Esophagus squamous epithelium (tissue), 4 donors: ENCODE results near the gene RGS18.

Experiments used
- CTCF ChIP-seq, 6 experiments: fragments of 450-650 bp in 4 of 6; fragments of 200-600 bp in 2 of 6; sonication (generic) in 2 of 6; IDR thresholded peaks; one replicate each; pipeline ENCODE4 v1.5.1; 2016 to 2019; ENCODE audit warnings: antibody characterized with exemption in 6 of 6, mild to moderate bottlenecking in 4 of 6, moderate library complexity in 4 of 6
- POLR2A ChIP-seq, 4 donors: fragments of 450-650 bp; IDR thresholded peaks; one replicate each; pipeline ENCODE4 v1.6.1; 2017; ENCODE audit warnings: antibody characterized with exemption in 4 of 4, mild to moderate bottlenecking in 4 of 4, moderate library complexity in 3 of 4

- TF ChIP-seq CTCF (IDR thresholded peaks at IDR 0.05), result no peak
- TF ChIP-seq POLR2A (IDR thresholded peaks at IDR 0.05), result no peak
Measured at GRCh38 chr1:192171123-192171522, 12.9 kb downstream of the RGS18 start.
